GM10266 (cell line): ENCODE data around the gene DCLRE1B.

ENCODE experiments used
- DNase-seq: peaks from one replicate; pipeline ENCODE4 v3.0.0; 2012; ENCODE audit errors: extremely low spot score
- CTCF ChIP-seq: IDR thresholded peaks from 2 replicates; pipeline ENCODE4 v1.5.1; 2012; ENCODE audit warnings: mild to moderate bottlenecking, low read depth; ENCODE audit not compliant: control insufficient read depth, insufficient read depth; ENCODE audit errors: missing control alignments

The DCLRE1B gene

GRCh38 chr1:113859478-113860175 lies 45.5 kb upstream of the DCLRE1B start:
- TF ChIP-seq CTCF, result no peak
- peak; percentile 40 for DNase-seq

DNA sequence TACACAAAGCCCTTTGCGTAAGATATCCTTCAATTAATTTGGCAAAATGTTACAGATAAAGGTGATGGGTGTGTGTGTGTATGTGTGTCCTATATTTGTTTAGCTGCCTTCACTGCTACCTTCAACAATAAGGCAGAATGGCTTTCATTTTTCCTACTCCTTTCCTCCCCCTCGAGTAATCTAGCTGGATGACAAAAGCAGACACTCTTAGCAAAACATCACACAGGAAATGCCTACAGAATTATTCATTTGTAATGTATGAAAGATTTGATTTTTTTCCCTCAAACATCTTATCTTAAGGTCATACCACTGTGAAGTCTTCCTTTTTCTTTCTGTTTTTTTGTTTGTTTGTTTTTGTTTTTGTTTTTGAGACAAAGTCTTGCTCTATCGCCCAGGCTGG lies 44.2 kb upstream of the DCLRE1B start:
- no peak for DNase-seq
- TF ChIP-seq CTCF, result no peak

DNA sequence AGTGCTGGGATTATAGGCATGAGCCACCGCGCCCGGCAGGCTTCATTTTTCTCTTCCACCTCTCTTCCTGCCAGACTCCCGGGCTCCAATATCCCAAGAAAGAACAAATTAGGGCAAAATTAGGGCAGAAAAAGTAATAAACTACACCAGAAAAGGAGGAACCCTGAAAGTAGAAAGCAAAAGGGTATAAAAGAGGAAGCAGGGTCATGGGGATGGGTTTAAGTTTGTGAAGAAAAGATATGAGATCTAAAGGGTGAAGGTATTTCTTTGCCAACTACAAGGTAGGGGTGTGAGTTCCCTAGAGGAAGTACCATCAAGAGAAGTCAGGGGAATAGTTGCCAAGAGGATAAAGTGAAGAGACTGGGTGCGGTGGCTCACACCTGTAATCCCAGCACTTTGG lies 43.5 kb upstream of the DCLRE1B start:
- TF ChIP-seq CTCF, result no peak
- no peak for DNase-seq

DNA sequence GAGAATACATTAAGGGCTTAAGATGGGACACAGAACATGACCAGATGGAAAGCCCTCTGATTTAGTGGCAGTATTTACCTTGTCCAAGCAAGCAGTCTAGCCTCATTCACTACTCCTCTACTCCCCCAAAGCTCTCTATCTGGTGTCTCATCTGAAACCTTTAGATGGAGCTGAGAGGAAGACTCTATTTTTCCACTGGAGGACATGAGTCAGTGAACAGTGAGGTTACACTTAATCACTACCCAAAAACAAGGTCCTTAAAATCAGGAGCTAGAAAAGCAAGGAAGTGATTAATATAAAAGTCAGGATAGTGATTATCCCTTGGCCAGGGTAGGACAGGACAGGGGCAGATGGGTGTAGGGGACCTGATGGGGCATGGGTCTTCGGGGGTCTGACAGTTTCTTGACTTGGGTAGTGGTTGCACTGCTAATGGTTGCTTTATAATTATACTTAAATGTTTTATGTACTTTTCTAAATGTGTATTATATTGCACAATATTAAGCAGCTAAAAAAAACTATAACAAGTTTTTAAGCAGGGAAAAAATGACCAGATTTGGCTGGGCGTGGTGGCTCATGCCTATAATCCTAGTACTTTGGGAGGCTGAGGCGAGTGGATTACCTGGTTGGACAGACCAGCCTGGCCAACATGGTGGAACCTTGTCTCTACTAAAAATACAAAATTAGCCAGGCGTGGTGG lies 36.6 kb upstream of the DCLRE1B start:
- TF ChIP-seq CTCF, result no peak
- no peak for DNase-seq

GRCh38 chr1:113870778-113871177 lies 34.3 kb upstream of the DCLRE1B start:
- TF ChIP-seq CTCF, result no peak
- DNase-seq, result no peak

DNA sequence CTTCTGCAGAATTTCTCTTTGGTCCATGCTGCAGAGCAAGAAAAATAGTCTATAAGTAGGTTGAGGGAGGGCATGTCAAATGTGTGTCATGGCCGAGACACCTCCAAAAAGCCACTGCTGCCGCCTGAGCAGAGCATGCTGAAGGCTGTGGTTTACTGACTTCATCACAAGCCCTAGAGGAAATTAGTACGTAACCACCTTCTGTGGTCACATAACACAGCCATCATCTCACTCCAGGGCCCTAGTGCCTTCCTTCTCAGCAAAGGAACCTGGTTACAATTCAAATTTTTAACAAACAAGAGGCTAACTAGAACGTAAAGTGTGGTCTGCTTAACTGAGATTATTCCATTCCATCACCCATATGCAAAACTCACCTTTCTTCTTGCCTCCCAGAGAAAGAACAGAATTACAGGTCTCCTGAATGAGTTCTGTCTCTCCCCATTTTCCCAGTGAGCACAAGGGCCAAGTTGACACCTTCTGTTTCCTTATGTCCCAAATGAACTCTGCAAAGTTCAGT lies 33.5 kb upstream of the DCLRE1B start, which contains the start of gene PTPN22:
PTPN22 (minus strand) TSS at position 116 of the 517 bp plus-strand sequence.
- TF ChIP-seq CTCF, result no peak
- peak; percentile 59 for DNase-seq
